Peyer's patch (tissue), 4 donors: ENCODE results near the gene LRBA.

Source experiments
- POLR2A ChIP-seq, 2 donors: fragments of 450-650 bp; IDR thresholded peaks; one replicate each; pipeline ENCODE4 v1.5.1; 2017; ENCODE audit warnings: antibody characterized with exemption in 2 of 2, mild to moderate bottlenecking in 2 of 2, moderate library complexity in 2 of 2
- TF ChIP-seq, protein P1 (sequence below), 6 experiments: fragments of 450-650 bp in 4 of 6; fragments of 200-600 bp in 2 of 6; sonication (generic) in 1 of 6; IDR thresholded peaks; one replicate each; pipeline ENCODE4 v1.5.1; 2017 to 2019; ENCODE audit warnings: antibody characterized with exemption in 6 of 6, mild to moderate bottlenecking in 3 of 6, moderate library complexity in 1 of 6

DNA sequence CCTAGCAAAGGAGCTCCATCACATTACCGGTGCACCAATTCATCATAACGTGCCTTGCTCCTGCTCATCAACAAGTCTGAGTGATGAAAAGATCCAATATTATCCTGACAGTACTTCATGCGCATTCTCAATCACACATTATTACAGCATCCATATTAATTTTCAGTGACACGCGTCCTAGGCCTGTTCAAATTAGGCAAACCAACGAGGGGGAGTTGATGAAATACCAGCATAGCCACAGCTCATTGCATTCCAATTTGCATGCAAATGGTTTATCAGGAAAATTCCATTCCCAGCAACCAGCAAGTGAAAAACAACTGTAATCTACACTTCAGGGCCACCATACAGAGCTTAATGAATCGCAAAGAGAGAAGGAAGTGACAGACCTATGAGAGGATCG lies 699.9 kb downstream of the LRBA start:
- TF ChIP-seq, protein P1, sequence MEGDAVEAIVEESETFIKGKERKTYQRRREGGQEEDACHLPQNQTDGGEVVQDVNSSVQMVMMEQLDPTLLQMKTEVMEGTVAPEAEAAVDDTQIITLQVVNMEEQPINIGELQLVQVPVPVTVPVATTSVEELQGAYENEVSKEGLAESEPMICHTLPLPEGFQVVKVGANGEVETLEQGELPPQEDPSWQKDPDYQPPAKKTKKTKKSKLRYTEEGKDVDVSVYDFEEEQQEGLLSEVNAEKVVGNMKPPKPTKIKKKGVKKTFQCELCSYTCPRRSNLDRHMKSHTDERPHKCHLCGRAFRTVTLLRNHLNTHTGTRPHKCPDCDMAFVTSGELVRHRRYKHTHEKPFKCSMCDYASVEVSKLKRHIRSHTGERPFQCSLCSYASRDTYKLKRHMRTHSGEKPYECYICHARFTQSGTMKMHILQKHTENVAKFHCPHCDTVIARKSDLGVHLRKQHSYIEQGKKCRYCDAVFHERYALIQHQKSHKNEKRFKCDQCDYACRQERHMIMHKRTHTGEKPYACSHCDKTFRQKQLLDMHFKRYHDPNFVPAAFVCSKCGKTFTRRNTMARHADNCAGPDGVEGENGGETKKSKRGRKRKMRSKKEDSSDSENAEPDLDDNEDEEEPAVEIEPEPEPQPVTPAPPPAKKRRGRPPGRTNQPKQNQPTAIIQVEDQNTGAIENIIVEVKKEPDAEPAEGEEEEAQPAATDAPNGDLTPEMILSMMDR (IDR thresholded peaks at IDR 0.05) = no peak
- TF ChIP-seq POLR2A (IDR thresholded peaks at IDR 0.05) = no peak
